ENCODE results near the gene SPI1.

The SPI1 gene

GRCh38 chr11:47387944-47388696 lies 9.8 kb upstream of the SPI1 start:
- DNase-seq, result no peak

DNA sequence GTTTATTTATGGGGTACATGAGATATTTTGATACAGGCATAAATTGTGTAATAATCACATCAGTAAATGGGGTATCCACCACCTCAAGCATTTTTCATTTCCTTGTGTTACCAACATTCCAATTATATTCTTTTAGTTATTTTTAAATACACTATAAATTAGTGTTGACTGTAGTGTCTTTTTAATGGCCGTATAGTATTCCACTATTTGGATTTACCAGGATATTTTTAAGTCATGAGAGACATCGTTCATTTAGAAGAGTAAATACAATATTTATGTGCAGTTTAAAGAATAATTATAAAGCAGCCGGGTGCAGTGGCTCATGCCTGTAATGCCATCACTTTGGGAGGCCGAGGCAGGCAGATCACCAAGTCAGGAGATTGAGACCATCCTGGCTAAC lies 6.2 kb upstream of the SPI1 start:
- DNase-seq, result no peak

DNA sequence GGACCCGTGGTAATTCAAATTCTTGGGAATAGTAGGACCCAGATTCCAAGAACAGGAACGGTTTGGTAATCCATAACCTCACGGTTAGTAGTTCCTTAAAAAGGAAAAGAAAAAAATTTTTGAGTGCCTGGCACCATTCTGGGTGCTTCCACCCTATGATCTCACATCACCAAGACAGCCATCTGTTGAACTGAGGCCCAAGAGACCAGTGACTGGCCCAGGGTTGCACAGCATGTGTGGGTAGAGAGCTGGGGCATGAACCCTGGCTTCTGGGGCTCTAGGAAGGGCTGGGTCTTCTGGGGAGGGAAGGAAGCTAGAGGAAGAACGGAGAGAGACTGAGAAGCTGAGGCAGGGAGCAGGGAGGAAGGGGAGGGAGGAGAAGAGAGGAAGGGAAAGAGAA lies 4.7 kb upstream of the SPI1 start:
- no peak for DNase-seq

- DNase-seq, result no peak
Observed at GRCh38 chr11:47380078-47380477, 1.7 kb upstream of the SPI1 start.

DNA sequence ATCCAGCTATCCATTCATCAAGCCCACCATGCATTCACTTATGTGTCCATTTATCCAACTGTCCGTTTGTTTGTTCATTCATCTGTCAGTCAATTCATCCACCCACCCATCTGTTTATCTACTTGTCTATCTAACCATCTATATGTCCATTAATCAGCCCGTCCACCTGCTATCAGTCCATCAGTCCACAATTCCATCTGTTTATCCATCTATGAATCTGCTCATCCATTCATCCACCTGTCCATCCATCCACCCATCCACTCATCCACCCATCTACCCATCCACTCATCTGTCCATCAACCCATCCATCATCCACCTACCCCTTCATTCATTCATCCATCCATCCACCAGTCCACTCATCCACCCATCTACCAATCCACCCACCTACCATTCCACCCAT lies 970 bp upstream of the SPI1 start:
- no peak for DNase-seq

DNA sequence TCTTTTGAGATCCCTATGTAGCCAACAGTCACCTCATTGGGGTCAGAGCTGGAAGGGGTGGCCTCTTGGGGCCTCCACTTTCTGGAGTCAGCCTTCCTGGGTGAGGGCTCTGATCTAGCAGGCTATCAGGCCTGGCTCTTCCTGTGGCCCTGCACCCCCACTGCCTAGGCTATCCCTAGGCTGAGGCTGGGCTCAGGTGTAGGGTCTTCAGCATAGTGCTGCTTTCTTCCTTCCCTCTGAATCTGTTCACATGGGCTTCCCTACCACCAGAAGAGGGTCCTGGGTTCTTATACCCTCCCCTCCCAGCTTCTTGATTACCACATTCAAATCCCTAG lies 456 bp upstream of the SPI1 start:
- no peak for DNase-seq

- DNase-seq, result no peak
Observed at GRCh38 chr11:47377571-47378009, 757 bp downstream of the SPI1 start.

- DNase-seq, result no peak
Observed at GRCh38 chr11:47376525-47377371, 1.6 kb downstream of the SPI1 start.

- no peak for DNase-seq
Observed at GRCh38 chr11:47376107-47376524, 2.2 kb downstream of the SPI1 start.

GRCh38 chr11:47375546-47376085 lies 2.7 kb downstream of the SPI1 start:
- no peak for DNase-seq

- no peak for DNase-seq
Observed at GRCh38 chr11:47375020-47375419, 3.3 kb downstream of the SPI1 start.

GRCh38 chr11:47374720-47375019 lies 3.7 kb downstream of the SPI1 start:
- no peak for DNase-seq

DNA sequence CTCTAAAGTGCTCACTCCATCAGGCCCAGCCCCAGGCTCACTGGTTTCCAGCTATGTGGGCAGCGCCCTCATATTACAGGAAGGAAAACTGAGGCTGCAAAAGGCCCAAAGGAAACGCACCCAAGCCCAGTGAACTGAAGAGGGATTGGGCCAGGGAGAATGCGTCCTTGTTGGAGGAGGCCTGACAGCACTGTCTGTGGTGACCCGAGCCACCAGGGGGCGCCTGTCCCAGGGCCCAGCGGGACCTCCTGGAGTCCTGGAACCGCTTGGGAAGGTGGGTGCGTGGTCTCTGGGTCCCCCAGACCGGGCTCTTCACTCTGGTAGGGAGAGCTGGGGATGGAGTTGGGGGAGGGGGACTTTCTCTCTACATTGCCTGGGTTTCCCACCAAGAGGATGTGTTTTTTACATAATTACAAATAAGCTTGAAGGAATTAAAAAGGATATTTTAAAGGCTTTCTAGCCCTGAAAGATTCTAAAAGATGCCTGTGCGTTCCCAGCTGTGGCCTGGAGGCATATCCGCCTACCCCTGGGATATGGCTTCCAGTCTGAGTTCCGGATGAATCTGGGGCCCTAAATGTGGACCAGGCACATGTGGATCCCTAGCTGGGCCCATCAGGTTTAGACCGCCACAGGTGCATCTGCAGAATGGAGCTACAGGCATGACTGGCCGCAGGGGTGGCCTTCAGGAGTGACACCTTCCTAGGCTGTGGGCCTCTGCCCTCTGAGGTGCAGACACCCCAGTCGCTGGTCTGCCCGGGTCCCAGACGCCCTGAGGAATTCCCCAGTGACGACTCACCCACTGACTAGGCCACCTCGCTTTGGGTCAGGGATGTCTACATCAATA lies 4.2 kb downstream of the SPI1 start:
- DNase-seq, result no peak

DNA sequence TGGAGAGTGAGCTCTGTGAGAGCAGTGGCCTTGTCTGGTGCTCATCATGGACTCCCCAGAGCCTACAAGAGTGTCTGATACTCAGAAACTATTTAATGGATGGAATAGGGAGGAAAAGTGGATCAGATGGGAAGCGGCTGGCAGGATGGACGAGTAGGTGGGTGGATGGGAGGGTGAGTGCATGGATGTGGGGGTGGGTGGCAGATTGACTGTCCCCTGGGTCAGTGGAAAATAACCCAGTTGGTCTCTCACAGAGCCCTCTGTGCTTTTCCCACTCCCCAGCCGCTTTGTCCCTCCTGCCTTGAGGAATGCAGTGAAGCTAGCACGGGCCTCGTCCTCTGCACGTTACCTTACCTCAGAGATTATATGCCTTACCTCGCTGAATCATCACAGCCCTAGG lies 5.9 kb downstream of the SPI1 start:
- no peak for DNase-seq

- DNase-seq, result no peak
Observed at GRCh38 chr11:47369676-47370075, 8.7 kb downstream of the SPI1 start.

DNA sequence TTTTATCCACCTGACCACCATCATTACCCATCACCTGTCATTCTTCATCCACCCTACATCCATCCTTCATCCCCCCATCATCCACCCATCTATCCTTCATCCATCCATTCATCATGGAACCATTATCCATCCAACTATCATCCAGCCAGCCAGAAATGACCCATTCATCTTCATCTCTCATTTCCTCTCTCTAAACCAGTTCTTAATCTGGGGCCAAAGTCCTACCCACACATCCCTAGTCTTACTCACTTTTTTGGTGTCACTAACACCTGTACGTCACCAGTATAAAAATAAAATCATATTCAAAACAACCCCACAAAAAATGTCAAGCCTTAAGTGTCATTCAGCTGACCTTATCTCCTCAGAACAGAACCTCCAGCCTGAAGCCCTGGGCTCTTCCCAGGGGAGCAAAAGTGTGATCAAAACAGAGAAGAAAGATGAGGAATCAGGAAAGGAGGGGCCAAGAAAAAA lies 12.3 kb downstream of the SPI1 start:
- DNase-seq, result no peak

DNA sequence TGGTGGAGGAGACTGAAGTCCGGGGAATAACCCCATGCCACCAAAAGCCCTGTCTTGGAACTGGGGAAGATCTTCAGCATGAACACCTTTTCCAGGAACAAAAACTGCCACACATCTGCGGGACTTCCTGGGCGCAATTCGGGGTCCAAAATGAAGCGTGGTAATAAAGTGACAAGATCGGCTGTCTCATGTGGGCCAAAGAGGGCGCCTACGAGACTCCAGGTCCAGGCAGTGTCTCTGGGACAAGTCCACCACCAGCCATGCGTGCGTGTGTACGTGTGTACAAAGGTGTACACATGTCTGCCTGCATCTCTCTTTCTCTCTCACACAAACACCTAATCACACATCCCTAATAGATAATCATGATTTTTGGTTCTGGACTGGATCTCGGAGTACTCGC lies 16.9 kb downstream of the SPI1 start:
- no peak for DNase-seq

DNA sequence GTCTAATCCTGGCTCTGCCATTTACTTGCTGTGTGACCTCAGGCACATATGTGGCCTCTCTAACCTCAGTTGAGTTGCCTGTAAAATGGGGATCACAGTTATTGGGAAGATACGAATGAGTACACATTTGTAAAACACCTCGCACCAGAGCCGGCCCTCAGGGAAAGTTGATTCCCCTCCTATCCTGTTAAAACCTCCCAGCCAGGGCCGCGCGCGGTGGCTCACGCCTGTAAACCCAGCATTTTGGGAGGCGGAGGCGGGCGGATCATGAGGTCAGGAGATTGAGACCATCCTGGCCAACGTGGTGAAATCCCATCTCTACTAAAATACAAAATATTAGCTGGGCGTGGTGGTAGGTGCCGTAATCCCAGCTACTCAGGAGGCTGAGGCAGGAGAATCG lies 18.0 kb downstream of the SPI1 start:
- no peak for DNase-seq

GRCh38 chr11:47359586-47359985 lies 18.8 kb downstream of the SPI1 start:
- no peak for DNase-seq

DNA sequence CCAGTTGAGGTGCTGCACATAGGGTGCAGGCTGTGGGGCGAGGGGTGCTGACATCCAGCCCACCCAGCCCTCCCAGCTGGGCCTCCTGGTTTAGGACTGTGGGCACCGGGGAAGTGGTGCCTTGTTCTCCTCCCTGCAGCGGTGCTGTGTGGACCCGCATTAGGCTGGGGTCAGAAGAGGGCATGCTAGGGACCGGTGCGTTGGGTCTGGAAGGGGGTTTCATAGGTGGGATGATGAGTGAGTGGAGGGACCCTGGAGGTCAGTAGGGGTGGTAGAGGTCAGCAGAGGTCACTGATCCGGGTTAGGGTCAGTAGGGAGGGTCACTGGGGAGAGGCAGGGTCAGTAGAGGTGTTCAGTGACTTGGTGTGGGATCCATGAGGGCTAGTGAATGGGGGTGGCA lies 19.2 kb downstream of the SPI1 start:
- no peak for DNase-seq

- no peak for DNase-seq
Observed at GRCh38 chr11:47358731-47359051, 19.7 kb downstream of the SPI1 start.

DNA sequence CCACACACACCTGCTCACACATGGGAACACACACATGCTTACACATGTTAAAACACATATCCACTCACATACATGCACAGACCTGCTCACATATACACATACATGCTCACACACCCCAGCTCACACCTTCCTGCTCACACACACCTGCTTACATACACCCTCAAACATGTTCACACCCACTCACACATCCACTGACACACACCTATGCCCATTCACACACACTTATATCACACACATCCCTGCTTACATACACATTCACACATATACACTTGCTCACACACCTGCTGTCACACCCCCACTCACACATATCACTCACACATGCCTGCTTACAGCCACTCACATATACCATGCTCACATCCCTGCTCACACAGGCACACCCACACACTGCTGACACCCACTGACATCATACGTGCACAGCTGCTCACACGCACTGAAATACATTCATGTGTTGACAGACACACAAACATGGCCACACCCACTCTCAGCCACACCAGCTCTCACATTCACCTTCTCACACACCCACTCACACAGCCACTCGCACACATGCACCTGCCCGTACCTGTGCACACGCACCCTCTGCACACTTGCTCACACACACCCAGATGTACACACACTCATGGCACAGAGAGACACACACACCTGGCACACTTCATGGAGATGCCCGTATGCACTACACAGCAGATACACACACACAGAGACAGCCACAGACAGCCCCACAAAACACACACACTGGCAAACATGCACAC lies 20.2 kb downstream of the SPI1 start:
- no peak for DNase-seq

GRCh38 chr11:47356998-47357329 lies 21.4 kb downstream of the SPI1 start:
- no peak for DNase-seq
